Measurements from ENCODE around the gene FMC1.

The FMC1 gene

DNA sequence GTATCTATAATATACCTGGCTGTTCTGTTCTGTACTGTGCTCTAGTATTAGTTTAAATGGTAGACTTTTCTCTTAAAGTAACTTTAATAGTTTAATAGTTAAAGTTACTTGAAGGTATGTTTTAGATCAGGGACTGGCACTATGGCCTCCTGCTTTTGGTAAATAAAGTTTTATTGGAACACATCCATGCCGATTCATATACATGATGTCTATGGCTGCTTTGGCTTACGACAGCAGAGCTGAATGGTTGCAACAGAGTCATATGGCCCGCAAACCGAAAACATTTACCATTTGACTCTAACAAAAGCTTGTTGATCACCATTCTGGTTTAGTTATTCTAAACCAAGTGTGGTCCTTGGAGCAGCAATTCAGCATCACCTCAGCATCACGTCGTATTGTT lies 25.3 kb downstream of the FMC1 start:
- Histone ChIP-seq H3K9ac (ENCODE audit: low read length) (no peak overlapping the region), H3K4me3 (ENCODE audit: low read length) (no peak overlapping the region), H3K27ac (ENCODE audit: low read length) (no peak overlapping the region), H3K36me3 (replicated peaks; ENCODE audit: low read depth, low read length) (peaks cover 27% of the 10 kb centered on the region), H3K27me3 (ENCODE audit: low read depth, low read length) (no peaks in the 10 kb centered on the region), H3K4me1 (ENCODE audit: low read length) (peaks cover 13% of the 10 kb centered on the region), H3K79me2 (ENCODE audit: low read length) (peaks cover 100% of the 10 kb centered on the region), H3K4me2 (ENCODE audit: low read length) (no peak overlapping the region), H3K9me3 (ENCODE audit: insufficient read depth, low read length) (no peaks in the 10 kb centered on the region), H4K20me1 (ENCODE audit: insufficient read depth, low read length) (peaks cover 88% of the 10 kb centered on the region), H2AFZ (ENCODE audit: low read depth, low read length) (no peak overlapping the region)
- no peak for TF ChIP-seq CTCF (IDR thresholded peaks at IDR 0.05; ENCODE audit: low read depth, low read length)
- no peak for TF ChIP-seq EZH2phosphoT487 (IDR thresholded peaks at IDR 0.05; ENCODE audit: low read depth)

GRCh38 chr7:139367438-139368155 lies 26.5 kb downstream of the FMC1 start:
- H3K36me3 ChIP-seq (replicated peaks; ENCODE audit: low read depth, low read length), result peaks cover 27% of the 10 kb centered on the region
- H3K27ac ChIP-seq (ENCODE audit: low read length), result no peak overlapping the region
- no peak overlapping the region for H3K4me2 ChIP-seq (ENCODE audit: low read length)
- no peak for TF ChIP-seq CTCF (IDR thresholded peaks at IDR 0.05; ENCODE audit: low read depth, low read length)
- TF ChIP-seq EZH2phosphoT487 (IDR thresholded peaks at IDR 0.05; ENCODE audit: low read depth), result no peak
- no peaks in the 10 kb centered on the region for H3K9me3 ChIP-seq (ENCODE audit: insufficient read depth, low read length)
- H3K9ac ChIP-seq (ENCODE audit: low read length), result no peak overlapping the region
- H3K79me2 ChIP-seq (ENCODE audit: low read length), result peaks cover 100% of the 10 kb centered on the region
- H2AFZ ChIP-seq (ENCODE audit: low read depth, low read length), result no peak overlapping the region
- no peak overlapping the region for H3K4me3 ChIP-seq (ENCODE audit: low read length)
- H3K4me1 ChIP-seq (ENCODE audit: low read length), result peaks cover 4% of the 10 kb centered on the region; the same call in 1 of the 2 replicates
- H4K20me1 ChIP-seq (ENCODE audit: insufficient read depth, low read length), result peaks cover 88% of the 10 kb centered on the region
- no peaks in the 10 kb centered on the region for H3K27me3 ChIP-seq (ENCODE audit: low read depth, low read length)

DNA sequence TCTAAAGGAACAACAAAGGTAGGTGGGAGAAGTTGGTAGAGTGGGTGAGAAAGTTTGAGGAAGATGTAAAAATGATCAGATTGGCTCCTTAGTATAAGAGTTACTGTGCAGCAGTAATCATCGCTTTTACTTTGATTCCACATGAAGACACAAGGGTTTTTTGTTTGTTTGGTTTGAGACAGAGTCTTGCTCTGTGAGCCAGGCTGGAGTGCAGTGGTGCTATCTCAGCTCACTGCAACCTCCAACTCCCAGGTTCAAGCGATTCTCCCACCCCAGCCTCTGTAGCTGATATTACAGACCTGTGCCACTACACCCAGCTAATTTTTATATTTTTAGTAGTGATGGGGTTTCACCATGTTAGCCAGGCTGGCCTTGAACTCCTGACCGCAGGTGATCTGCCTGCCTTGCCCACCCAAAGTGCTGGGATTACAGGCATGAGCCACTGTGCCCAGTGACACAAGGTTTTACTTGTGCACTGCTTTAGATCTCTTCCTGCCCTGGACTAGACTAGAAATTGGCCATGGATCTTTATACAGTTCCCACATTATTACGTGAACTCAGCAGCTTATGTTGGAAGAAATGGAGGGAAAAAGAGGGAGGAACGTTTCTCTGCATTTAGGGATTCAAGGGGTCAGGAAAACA lies 29.3 kb downstream of the FMC1 start:
- Histone ChIP-seq H4K20me1 (ENCODE audit: insufficient read depth, low read length) (peaks cover 87% of the 10 kb centered on the region), H3K27ac (ENCODE audit: low read length) (no peak overlapping the region), H3K79me2 (ENCODE audit: low read length) (peaks cover 100% of the 10 kb centered on the region), H3K4me3 (ENCODE audit: low read length) (no peak overlapping the region), H3K36me3 (replicated peaks; ENCODE audit: low read depth, low read length) (peaks cover 24% of the 10 kb centered on the region), H2AFZ (ENCODE audit: low read depth, low read length) (no peak overlapping the region), H3K4me1 (ENCODE audit: low read length) (no peaks in the 10 kb centered on the region), H3K4me2 (ENCODE audit: low read length) (no peak overlapping the region), H3K9ac (ENCODE audit: low read length) (no peak overlapping the region), H3K9me3 (ENCODE audit: insufficient read depth, low read length) (no peaks in the 10 kb centered on the region), H3K27me3 (ENCODE audit: low read depth, low read length) (no peaks in the 10 kb centered on the region)
- TF ChIP-seq CTCF (IDR thresholded peaks at IDR 0.05; ENCODE audit: low read depth, low read length), result no peak
- no peak for TF ChIP-seq EZH2phosphoT487 (IDR thresholded peaks at IDR 0.05; ENCODE audit: low read depth)

- H4K20me1 ChIP-seq (ENCODE audit: insufficient read depth, low read length), result peaks cover 87% of the 10 kb centered on the region
- TF ChIP-seq EZH2phosphoT487 (IDR thresholded peaks at IDR 0.05; ENCODE audit: low read depth) (no peak), CTCF (IDR thresholded peaks at IDR 0.05; ENCODE audit: low read depth, low read length) (no peak)
- no peaks in the 10 kb centered on the region for H3K27me3 ChIP-seq (ENCODE audit: low read depth, low read length)
- H3K9me3 ChIP-seq (ENCODE audit: insufficient read depth, low read length), result no peaks in the 10 kb centered on the region
- H3K4me3 ChIP-seq (ENCODE audit: low read length), result no peak overlapping the region
- H3K79me2 ChIP-seq (ENCODE audit: low read length), result peaks cover 100% of the 10 kb centered on the region
- no peaks in the 10 kb centered on the region for H3K4me1 ChIP-seq (ENCODE audit: low read length)
- H3K27ac ChIP-seq (ENCODE audit: low read length), result no peak overlapping the region
- H2AFZ ChIP-seq (ENCODE audit: low read depth, low read length), result no peak overlapping the region
- H3K36me3 ChIP-seq (replicated peaks; ENCODE audit: low read depth, low read length), result peaks cover 23% of the 10 kb centered on the region
- H3K4me2 ChIP-seq (ENCODE audit: low read length), result no peak overlapping the region
- H3K9ac ChIP-seq (ENCODE audit: low read length), result no peak overlapping the region
Measured at GRCh38 chr7:139370943-139371313, 29.8 kb downstream of the FMC1 start.

All from OCI-LY3 (cell line).